CD4-positive, alpha-beta T cell treated with Interferon alpha-2 for 1 hour (primary cell): ENCODE results near the gene TMEM14A.
"Not testable (repeated sequence)": the region's sequence is repeated elsewhere in the genome, so short reads cannot be mapped to it uniquely, and the experiment has no call there.

Source experiments
- DNase-seq, 2 donors: peaks; one replicate each; pipeline ENCODE4 v3.0.0-alpha.2; 2020 to 2022

TMEM14A gene, protein sequence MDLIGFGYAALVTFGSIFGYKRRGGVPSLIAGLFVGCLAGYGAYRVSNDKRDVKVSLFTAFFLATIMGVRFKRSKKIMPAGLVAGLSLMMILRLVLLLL

DNA sequence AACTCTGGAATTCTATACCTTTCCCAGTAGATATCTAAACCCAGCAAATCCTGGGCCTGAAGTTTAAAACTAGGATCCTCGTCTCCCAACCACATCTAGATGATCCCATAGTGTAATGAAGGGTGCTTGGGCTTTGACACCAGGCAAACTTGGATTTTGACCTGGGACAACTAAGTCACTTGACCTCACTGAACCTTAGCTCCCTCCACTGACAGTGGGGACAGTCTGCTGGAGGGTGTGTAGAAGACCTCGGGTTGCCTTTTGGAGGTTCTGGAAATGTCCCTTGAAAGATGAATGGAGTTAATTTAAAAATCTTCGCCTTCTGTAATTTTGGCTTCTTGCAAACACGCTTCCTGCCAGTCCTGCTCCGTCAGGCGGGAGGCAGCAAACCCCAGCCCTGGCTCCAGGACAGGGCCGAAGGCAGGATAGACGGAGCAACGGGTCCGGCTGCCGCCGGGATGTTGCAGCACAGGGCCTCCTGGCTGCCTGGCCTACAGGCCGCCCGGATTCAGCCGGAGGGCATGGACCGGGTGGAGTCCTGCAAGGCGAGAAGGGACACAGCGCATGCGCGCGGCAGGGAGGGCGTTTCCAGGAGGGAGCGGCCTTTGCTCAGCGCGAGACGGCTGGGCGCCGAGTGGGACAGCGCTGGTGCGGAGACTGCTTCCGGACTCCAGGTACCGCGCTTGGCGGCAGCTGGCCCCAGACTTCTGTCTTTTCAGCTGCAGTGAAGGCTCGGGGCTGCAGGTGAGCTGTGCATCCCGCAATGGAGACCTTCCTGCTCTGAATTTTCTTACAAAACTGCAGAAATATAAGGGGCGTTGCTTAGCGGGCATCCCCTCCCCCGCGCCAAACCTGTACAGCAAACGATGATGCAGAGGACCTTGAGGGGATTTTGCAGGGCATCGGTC lies at the start of gene TMEM14A:
TMEM14A (plus strand) TSS at position 612 of the 908 bp plus-strand sequence. CDS start 5,990 bp downstream, outside the sequence.
- peak; percentile 89 to 91 for DNase-seq

DNA sequence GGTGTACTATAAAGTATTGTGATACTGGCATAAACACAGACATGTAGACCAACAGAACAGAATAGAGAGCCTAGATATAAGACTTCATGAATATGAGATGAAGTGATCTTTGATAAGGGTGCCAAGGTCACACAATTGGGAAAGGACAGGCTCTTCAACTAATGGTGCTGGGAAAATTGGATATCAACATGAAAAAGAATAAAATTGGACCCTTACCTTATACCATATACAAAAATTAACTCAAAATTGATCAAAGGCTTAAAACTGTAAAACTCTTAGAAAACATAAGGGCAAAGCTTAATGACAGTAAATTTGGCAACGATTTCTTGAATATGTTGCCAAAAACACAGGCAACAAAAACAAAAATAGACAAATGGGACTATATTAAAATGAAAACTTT lies 49.3 kb upstream of the TMEM14A start:
- DNase-seq: no peak

DNA sequence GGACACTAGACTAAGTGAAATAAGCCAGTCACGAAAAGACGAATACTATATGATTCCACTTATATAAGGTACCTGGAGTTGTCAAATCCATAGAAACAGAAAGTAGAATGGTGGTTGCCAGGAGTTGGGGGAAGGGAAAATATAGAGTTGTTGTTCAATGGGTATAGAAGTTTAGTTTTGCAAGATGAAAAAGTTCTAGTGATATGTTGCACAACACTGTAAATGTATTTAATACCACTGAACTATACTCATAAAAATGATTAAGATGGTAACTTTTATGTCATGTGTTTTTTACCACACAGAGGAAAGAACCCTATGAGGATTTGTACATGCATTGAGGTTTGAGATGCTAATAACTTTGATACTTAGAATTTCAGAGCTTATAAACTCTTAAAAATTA lies 48.1 kb upstream of the TMEM14A start:
- no peak for DNase-seq

DNA sequence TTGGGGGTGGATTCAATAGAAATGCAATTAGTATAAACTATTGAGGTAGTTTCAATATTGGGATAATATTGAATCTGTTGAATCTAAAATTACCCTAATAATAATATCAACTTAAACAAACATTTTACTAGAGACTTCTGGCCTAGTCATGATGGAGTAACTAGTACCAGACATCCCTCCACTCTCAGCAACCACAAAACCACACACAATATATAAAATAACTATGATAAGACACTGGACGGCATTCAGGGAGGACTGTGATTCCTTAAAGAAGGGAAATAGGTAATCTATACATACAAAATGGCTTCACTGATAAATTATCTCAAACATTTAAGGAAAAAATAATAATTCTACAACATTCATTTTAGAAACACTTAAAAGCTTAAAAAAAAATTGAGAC lies 38.9 kb upstream of the TMEM14A start:
- no peak for DNase-seq

DNA sequence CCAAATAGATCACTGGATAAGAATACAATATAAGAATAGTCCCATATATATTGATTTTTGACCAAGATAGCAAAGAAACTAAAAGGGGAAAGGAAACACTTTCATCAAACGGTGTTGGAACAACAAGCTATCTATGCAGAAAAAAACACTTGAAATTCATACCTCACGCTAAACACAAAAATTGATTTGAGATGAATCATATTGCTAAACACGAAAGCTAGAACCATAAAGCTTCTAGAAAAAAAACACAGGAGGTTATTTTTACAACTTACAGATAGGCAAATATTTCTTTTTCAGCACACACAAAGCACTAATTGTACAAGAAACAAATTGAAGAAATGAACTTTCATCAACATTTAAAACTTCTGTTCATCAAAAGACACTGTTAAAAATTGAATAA lies 36.7 kb upstream of the TMEM14A start:
- no peak for DNase-seq

DNA sequence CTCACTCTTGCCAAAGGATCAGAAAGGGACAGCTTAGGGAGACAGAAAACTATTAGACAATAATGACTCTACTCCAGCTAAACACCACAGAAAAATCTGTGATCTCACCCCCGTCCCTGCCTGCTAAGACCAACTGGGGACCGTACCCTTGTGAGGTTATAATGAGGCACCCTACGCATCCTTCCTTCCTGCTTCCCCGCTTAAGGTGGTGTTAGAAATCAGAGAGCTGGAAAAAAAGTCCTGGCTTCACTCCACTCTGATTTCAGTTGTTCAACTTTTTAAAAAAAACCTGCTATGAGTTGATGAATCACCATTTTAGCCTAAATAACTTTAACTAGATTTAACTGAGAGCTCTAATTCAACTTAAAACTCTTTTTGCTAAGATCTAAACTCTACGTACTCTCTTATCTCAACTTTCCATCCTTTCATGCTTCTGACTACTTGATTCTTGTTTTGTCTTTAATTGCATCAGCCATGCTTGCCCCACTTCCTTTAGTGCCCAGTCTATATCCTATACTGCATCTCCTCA lies 35.8 kb upstream of the TMEM14A start:
- DNase-seq: no peak

DNA sequence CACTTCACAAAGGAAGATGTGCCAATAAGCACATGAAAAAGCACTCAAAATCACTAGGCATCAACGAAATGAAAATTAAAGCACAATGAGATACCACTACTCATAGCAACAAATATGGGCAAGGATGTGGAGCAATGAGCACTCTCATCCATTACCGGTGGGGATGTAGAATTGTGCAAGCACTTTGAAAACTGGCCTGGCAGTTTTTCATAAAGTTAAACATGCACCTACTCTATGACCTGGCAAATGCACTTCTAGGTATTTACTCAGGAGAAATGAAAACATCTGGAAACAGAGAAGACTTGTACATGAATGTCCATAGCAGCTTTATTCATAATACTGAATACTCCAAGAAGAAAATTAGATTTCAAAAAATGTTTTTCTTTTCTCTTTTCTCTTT lies 34.1 kb upstream of the TMEM14A start:
- DNase-seq: no peak

DNA sequence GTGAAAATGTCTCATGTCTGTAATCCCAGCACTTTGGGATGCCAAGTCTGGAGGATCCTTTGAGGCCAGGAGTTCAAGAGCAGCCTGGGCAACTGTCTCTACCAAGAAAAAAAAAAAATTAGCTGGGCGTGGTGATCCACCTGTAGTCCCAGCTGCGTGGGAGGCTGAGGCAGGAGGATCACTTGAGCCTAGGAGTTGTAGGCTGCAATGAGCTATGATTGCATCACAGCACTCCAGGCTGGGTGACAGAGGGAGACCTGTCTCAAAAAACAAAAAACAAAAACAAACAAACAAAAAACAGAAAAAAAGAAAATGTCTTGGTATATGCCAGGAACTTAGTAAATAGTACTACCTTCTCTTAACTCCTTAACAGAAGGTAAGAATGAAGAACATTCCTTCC lies 31.4 kb upstream of the TMEM14A start:
- no peak for DNase-seq

DNA sequence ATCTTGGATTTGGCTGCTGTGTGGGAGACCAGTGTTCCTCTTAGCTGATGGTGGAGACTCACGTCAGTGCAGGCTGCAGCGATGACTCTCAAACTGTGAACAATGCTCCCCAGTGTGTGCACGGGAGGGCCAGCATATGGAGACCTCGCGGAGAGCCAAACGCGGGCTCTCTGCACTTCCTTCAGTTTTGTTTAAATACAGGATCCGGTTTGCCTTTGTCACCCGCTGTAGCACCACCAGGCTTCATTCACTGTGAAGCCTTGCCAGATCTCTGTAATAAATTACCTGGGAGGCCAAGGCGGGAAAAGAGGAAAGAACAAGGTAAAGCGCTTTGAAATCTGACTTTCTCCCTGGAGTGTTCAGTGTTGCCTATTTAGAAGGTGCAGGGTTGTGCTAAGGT lies 30.7 kb upstream of the TMEM14A start:
- no peak for DNase-seq

DNA sequence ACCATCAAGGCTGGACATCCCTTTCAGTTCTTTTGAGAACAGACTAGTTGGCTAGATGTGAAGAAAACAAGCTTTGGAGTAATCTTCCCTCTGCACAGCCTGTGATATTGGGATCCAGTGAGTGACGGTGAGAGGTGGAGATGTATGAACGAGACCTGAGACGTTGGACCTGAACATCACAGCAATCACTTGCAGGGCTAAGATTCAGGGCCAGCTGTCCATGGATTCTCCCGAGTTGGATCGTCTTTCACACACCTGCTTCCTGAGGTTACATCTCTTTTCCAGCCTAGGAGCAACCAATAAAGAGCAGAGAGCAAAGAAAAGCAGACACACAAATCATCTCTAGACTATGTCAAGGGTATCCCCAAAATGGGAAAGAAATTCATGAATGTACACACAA lies 30.0 kb upstream of the TMEM14A start:
- DNase-seq: no peak

DNA sequence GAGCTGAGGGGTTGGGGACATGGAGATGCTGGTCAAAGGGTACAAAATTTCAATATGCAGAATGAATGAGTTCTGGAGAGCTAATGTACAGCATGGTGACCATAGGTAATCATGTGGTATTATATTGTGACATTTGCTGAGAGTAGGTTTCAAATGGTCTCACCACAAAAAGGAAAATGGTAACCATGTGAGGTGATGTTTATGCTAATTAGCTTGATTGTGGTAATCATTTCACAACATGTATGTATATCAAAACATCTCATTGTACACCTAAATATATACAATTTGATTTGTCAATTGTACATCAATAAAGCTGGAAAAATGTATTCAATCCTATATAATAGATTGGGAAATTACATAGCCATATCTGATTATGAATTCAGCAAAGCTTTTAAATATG lies 29.5 kb upstream of the TMEM14A start:
- DNase-seq: no peak

DNA sequence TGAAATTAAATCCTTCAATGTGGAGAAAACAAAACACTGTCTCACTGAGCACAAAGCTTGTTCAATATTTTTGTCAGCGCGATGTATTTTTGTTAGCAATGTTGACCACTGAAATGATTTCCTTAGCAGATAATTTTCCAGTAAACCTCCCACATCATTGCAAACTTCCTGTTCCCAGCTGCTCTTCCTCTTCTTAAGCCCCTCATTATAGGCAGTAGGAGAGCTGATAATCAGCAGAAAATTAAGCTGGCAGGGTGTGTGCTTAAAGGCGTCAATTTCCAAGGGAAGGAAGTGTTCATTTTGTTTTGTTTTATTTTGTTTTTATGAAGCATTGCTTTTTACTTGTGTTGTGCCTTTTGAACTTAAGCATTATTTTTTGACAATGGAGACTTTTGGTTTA lies 29.1 kb upstream of the TMEM14A start:
- DNase-seq: no peak

DNA sequence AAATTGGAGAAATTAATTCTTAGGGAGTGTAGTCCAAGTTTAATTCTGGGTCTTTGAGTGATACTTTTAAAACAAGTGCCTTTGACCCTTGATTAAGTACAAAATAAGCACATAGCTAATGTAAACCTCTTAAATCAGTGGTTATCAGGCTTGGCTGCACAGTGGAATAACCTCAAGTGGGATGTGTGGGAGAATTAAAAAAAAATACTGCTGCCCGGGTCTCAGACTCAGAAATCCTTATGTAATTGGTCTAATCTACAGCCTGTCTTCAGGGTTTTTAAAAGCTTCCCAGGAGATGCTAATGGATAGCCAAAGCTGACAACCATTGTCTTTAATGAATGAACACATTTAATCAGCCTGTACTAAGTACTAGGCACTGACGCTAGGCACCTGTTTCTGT lies 28.5 kb upstream of the TMEM14A start:
- DNase-seq: no peak

DNA sequence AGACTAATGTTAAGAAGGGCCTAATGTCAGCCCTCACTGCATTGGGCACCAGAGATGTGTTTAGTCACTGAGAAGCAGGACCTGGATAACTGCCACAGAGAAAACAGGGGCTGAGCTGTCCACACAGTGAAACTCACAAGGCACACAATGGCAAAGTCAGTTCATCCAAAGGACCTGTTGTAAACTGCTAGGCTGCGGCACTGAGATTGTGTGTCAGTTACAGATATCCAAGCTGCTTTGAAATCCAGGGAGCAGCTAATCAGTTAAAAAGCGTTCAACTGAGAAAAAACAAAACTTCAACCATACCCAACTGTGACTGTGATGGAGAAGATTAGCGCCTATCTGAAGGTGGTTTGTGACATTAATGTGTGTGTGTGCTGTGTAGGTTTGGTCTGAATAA lies 27.8 kb upstream of the TMEM14A start:
- DNase-seq: no peak

DNA sequence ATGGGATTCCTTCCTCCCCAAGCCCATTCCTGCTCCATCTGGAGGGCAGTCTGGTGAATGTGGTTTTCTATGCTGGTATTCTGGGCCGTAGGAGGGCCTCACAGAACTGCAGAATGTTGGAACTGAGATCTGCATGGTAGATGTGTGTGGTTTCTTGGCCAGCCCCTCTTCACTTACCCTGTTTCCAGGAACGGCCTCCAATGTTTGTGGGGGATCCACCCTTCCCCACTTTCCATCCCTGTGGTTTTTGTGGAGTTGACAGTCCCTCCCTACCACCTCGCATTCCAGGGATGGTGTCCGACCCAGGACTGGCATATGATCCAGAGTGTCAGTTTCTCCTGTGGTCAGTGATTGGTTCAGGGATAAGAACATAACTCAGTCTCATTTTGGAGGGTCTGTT lies 26.7 kb upstream of the TMEM14A start:
- DNase-seq: no peak

DNA sequence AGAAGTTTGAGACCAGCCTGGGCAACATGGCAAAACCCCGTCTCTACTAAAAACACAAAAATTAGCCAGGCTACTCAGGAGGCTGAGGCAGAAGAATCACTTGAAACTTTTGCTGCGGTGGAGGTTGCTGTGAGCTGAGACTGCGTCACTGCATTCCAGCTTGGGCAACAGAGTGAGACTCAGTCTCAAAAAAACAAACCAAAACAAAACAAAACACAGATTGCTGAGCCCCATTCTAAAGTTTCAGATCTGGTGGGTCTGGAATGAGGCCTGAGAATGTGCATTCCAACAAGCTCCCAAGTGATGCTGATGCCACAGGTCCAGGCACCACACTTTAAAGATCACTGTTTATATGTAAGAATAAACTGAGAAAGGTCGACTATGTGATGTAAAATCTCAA lies 24.9 kb upstream of the TMEM14A start:
- no peak for DNase-seq

DNA sequence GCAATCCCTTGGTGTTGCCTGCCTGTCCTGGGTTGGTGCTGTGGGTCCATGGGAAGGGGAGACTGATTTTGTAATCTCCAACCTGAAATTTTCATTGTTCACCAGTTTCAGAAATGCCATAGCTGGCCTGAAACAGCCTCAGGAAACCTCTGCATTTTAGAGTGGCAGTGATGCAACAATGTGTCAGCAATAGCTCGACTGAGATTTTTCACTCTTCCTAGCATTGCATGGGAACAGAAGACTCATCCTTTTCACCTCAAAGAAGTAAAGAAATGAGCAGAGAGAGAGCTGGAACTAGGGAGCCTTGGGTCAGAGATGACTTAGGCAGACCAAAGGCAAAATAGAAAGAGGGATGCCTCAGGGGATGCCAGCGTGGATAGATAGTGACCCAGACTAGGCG lies 23.7 kb upstream of the TMEM14A start:
- no peak for DNase-seq

DNA sequence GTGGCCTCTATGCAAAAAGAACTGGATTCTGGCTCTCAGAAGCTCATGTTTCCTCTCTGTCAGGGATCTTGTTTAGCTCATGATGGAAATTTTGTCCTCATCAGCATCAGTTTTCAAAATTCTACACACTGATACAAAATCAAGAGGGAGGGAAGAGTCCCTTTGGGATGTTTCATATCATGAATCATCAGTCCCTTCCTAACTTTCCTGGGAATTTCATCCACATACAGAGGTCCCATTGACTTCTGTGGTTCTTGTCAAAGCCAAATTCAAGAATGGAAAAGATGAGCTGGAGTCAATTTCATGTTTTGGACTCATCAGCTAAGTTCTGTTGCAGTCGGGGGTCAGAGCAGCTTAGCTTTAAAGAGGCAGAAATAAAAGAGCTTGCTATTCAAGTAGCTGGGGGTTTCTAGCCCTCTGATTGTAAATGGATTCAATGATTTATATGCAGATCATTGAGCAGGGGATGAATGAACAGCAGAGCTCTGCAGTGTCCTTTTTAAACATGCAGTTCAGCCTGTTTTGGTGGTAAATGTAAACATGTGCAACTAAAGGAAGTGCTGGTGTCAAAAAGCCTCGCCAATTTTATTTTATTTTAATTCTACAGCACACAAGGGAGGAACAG lies 21.3 kb upstream of the TMEM14A start:
- no peak for DNase-seq

DNA sequence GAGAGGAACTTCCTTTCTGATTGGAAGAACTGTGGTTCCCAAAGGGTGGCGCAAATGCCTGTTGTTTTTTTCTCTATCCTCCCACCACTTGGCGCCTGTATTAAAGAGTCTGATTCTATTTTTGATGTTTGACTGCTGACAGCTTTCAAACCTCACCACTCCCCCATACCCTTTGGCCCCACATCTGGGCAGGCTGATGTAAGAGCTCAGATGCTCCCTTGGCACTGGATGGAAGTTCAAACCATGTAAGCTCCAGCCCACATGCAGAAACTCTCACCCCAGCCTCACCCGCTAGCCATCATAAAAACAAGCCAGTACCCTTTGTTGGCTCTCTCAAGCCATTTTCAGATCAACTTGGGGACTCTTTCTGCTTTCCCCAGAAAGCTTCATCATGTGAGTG lies 20.0 kb upstream of the TMEM14A start:
- DNase-seq: no peak

DNA sequence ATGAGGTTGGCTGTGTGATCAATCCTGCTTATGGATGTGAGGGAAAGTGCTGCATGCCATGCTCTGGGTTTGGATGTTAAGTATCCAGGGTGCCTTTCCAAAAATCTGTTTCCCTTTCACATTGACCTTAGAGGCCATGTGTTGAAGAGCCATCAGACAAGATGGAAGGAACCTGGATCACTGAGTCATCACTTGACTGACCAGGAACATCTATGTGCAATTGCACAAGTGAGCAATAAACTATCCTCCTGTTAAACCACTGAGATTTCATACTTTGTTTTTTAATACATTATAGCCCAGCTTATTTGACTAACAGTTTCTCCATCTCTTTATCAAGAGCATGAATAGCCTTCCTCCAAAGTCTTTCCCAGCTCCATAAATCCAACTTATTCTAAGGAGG lies 17.8 kb upstream of the TMEM14A start:
- DNase-seq: no peak

DNA sequence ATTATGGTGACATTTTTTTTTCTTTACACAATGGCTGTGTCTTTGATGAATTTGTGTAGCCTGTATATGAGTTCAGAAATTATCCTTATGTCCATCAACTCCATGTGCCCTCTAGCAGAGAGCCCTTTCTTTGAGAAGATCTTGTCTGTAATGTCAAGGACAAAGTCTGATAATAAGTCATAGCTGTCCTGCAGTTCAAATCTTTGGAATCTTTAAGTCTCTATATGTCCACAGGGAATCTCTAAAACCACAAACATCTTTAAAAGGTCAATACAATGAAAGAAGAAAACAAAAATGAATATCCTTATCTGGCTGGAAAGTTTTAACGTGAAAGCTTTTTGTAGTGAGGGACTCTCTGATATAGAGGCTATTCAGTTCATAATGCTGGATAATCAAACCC lies 16.9 kb upstream of the TMEM14A start:
- DNase-seq: no peak

DNA sequence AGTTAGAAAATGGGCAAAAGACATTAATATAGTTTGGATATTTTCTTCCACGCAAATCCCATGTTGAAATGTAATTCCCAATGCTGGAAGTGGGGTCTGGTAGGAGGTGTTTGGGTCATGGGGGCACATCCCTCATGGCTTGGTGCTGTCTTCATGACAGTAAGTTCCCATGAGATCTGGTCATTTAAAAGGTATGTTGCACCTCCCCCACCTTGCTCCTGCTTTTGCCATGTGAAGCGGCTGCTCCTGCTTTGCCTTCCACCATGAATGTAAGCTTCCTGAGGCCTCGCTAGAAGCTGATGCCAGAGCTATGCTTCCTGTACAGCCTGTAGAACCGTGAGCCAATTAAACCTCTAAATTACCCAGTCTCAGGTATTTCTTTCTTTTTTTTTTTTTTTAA lies 16.3 kb upstream of the TMEM14A start:
- DNase-seq: no peak

DNA sequence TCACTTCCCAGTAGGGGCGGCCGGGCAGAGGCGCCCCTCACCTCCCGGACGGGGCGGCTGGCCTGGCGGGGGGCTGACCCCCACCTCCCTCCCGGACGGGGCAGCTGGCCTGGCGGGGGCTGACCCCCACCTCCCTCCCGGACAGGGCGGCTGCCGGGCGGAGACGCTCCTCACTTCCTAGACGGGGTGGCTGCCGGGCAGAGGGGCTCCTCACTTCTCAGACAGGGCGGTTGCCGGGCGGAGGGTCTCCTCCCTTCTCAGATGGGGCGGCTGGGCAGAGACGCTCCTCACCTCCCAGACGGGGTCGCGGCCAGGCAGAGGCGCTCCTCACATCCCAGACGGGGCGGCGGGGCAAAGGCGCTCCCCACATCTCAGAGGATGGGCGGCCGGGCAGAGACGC lies 15.0 kb upstream of the TMEM14A start:
- not testable (repeated sequence) for DNase-seq

DNA sequence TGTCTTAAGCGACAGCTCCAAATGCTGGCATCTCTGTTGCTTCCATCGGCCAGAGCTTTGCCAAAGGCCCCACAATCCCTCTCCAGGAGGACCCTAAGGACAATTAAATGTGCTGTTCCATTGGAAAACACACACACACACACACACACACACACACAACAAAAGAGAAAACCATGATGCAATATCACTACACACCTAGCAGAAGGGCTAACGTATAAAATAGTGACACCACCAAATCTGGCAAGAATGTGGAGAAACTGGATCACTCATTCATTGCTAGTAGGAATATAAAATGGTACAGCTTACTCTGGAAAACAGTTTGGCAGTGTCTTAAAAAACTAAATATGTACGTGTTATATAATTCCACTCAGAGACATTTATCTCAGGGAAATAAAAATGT lies 13.0 kb upstream of the TMEM14A start:
- no peak for DNase-seq
